GM23248 (cell line): ENCODE data around the gene TASOR. TPM values are rescaled to one million over a fixed set of nuclear protein-coding genes. Genes with fewer than 3 reads are reported as not detected.

ENCODE experiments used
- DNase-seq: peaks from one replicate; pipeline ENCODE4 v3.0.0-alpha.2; 2015
- H2AFZ ChIP-seq: fragments of 200-600 bp; sonication (generic); 2 replicates; pipeline ENCODE4 v1.6.1; 2016; ENCODE audit warnings: antibody characterized with exemption
- H3F3A ChIP-seq: fragments of 200-600 bp; sonication (generic); 2 replicates; pipeline ENCODE4 v1.6.1; 2016; ENCODE audit warnings: mild to moderate bottlenecking, antibody characterized with exemption, mixed run types; ENCODE audit not compliant: insufficient read depth
- H3K27ac ChIP-seq: fragments of 200-600 bp; sonication (generic); 2 replicates; pipeline ENCODE4 v1.5.1; 2016; ENCODE audit warnings: mild to moderate bottlenecking
- H3K27me3 ChIP-seq: fragments of 200-600 bp; sonication (generic); replicated peaks from 2 replicates; pipeline ENCODE4 v1.6.1; 2016; ENCODE audit warnings: mild to moderate bottlenecking; ENCODE audit not compliant: insufficient read depth
- H3K36me3 ChIP-seq: fragments of 200-600 bp; sonication (generic); 2 replicates; pipeline ENCODE4 v1.6.1; 2016; ENCODE audit warnings: low read depth, mild to moderate bottlenecking
- H3K4me1 ChIP-seq: fragments of 200-600 bp; sonication (generic); 2 replicates; pipeline ENCODE4 v1.6.1; 2016; ENCODE audit warnings: mild to moderate bottlenecking; ENCODE audit not compliant: insufficient read depth
- H3K4me2 ChIP-seq: fragments of 200-600 bp; sonication (generic); one replicate; pipeline ENCODE4 v1.6.1; 2016; ENCODE audit warnings: mild to moderate bottlenecking; ENCODE audit not compliant: unreplicated experiment
- H3K4me3 ChIP-seq: fragments of 200-600 bp; sonication (generic); 2 replicates; pipeline ENCODE4 v1.5.1; 2016; ENCODE audit warnings: mild to moderate bottlenecking
- H3K79me2 ChIP-seq: fragments of 200-600 bp; sonication (generic); 2 replicates; pipeline ENCODE4 v1.6.1; 2016; ENCODE audit warnings: mild to moderate bottlenecking; ENCODE audit not compliant: insufficient read depth
- H3K9ac ChIP-seq: fragments of 200-600 bp; sonication (generic); 2 replicates; pipeline ENCODE4 v1.6.1; 2016; ENCODE audit warnings: mild to moderate bottlenecking
- H3K9me2 ChIP-seq: fragments of 200-600 bp; sonication (generic); 2 replicates; pipeline ENCODE4 v1.6.1; 2016; ENCODE audit warnings: mixed run types, mild to moderate bottlenecking, moderate library complexity; ENCODE audit not compliant: insufficient read depth
- H3K9me3 ChIP-seq: fragments of 200-600 bp; sonication (generic); one replicate; pipeline ENCODE4 v1.6.1; 2017; ENCODE audit warnings: low read depth
- H4K20me1 ChIP-seq: fragments of 200-600 bp; sonication (generic); 2 replicates; pipeline ENCODE4 v1.6.0; 2016; ENCODE audit not compliant: insufficient read depth
- EZH2 ChIP-seq: fragments of 200-600 bp; sonication (generic); IDR thresholded peaks from 2 replicates; pipeline ENCODE4 v1.6.1; 2018; ENCODE audit warnings: antibody characterized with exemption, mild to moderate bottlenecking; ENCODE audit not compliant: insufficient read depth, poor library complexity, severe bottlenecking
- EZH2phosphoT487 ChIP-seq: fragments of 200-600 bp; sonication (generic); IDR thresholded peaks from 2 replicates; pipeline ENCODE4 v1.6.1; 2018; ENCODE audit warnings: antibody characterized with exemption, moderate library complexity, mild to moderate bottlenecking, low read depth; ENCODE audit not compliant: insufficient read depth
- WGBS, 2 experiments: methylation state at CpG; one replicate each; pipeline ENCODE4 v1.1.6; 2015 to 2017; ENCODE audit warnings: low lambda C conversion rate in 2 of 2, low coverage in 1 of 2; ENCODE audit errors: missing lambda C conversion rate in 2 of 2; 5-methylcytosine and 5-hydroxymethylcytosine counted together
- in situ Hi-C: fragments of 300-500 bp; cut with MboI; formaldehyde crosslinking; loops from 2 replicates; pipeline ENCODE4 v1.15.0; 2020
- polyA plus RNA-seq: library from polyadenylated mRNA; unstranded; fragments of >200 nt; fragmentation: Nextera tagmentation; extraction: Ambion mirVana; gene quantifications from 2 replicates; pipeline ENCODE4 v1.2.1, GENCODE V29; 2016
- total RNA-seq: library from RNA; depleted of rRNA; stranded (reverse); fragments of >200 nt; shearing (Covaris generic); gene quantifications from 2 replicates; pipeline ENCODE4 v1.2.3, GENCODE V29; 2014; rRNA removed

Gene TASOR, protein sequence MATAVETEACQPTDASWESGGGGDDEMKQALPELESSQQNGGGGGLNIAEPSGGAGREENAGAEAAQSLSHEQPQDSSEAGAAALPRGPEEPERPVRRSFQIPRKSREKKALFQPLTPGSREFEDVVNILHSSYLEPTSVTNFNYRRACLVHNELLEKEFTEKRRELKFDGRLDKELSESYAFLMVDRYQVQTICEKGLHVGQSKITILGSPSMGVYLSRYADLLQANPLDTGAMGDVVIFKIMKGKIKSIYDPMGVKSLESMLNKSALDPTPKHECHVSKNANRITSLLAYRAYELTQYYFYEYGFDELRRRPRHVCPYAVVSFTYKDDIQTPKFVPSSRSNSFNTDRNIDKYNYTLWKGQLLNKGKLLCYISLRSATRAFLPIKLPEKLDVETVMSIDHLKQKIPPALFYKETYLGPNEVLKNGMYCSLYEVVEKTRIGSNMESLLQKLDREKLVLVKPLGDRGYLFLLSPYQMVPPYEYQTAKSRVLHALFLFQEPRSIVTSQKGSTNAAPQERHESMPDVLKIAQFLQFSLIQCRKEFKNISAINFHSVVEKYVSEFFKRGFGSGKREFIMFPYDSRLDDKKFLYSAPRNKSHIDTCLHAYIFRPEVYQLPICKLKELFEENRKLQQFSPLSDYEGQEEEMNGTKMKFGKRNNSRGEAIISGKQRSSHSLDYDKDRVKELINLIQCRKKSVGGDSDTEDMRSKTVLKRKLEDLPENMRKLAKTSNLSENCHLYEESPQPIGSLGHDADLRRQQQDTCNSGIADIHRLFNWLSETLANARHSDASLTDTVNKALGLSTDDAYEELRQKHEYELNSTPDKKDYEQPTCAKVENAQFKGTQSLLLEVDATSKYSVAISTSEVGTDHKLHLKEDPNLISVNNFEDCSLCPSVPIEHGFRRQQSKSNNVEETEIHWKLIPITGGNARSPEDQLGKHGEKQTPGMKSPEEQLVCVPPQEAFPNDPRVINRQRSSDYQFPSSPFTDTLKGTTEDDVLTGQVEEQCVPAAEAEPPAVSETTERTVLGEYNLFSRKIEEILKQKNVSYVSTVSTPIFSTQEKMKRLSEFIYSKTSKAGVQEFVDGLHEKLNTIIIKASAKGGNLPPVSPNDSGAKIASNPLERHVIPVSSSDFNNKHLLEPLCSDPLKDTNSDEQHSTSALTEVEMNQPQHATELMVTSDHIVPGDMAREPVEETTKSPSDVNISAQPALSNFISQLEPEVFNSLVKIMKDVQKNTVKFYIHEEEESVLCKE (N-terminal part only)
- 56.8 and 57.2 TPM in 2 replicates for total RNA-seq
- polyA plus RNA-seq: 15.7 and 17.6 TPM in 2 replicates

DNA sequence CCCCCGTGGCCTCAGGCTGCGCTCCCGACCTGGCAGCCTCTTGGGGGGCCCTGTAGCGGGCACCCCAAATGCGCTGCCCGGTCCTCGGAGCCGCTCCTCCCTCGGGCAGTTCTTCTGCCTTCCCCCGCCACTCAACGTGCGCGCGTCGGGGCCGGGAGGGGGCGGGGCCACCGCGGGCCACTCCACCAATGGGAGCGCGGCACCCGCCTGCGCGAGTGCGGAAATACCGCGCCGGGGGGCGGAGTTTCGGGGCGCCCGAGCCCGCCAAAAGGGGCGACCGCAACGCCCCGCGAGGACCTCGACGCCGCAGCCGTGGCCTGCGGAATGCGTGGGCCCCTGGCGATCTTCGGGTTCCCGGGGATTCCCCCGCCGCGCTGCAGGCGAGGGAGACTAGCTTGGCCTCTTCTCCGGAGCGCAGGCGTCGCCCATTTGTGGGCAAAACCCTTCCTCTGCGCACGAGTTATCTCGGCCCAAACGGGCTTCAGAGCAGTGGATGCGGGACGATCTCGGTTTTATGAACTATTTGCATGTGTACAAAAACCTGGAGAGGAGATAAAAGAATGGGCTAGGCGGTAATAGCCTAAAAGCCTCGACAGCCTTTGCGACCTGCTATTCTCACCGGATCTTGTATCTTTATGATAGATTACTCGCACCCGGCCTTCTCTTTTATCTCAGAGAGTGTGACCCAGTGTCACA, at the start of gene TASOR:
Gene TASOR, minus strand, starts transcription at position 144 of the 696 bp plus-strand sequence. CDS start 259 bp downstream, outside the sequence.
- H3K4me3 ChIP-seq: peak within 1 kb of the TSS; percentile 80
- H3K9me2 ChIP-seq: no peaks in the 10 kb centered on the region
- no peak for TF ChIP-seq EZH2phosphoT487
- TF ChIP-seq EZH2: no peak
- no peaks in the 10 kb centered on the region; the same call in 1 of the 2 replicates for H3F3A ChIP-seq
- H3K79me2 ChIP-seq: peaks cover 42% of the 10 kb centered on the region
- peak within 1 kb of the TSS; percentile 92 for H3K9ac ChIP-seq
- H3K4me2 ChIP-seq: peak within 1 kb of the TSS; percentile 79
- H4K20me1 ChIP-seq: no peaks in the 10 kb centered on the region
- H3K27ac ChIP-seq: peak within 1 kb of the TSS; percentile 92
- H2AFZ ChIP-seq: peak within 1 kb of the TSS; percentile 95
- H3K36me3 ChIP-seq: no peaks in the 10 kb centered on the region
- 22 to 25% methylated on average over 53 to 54 of the region's 68 CpGs for WGBS, 2 experiments
- peaks cover 22% of the 10 kb centered on the region for H3K4me1 ChIP-seq
- DNase-seq: peak; percentile 92
- no peaks in the 10 kb centered on the region for H3K27me3 ChIP-seq
- H3K9me3 ChIP-seq: no peaks in the 10 kb centered on the region
- in situ Hi-C loops: no loop called here

DNA sequence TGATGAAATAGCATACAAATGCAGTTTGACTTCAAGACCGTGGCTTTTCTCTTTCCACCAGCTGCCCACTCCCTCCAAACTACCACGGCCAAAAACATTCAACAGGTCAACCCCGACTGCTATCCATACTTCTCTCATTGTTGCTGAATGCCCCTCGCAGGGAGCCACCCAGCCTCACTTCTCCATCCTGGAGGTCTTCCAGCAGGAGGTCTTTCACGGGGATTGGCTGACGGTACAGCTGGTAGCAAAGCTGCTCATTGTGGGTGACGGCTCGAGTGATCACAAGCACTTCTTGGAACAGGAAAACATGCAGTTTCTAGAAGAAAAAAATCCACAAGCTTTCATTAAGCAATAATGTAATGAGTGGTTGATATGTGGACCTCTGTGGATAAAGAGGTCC, 49.0 kb upstream of the TASOR start:
- Histone ChIP-seq H3K9me2 (no peaks in the 10 kb centered on the region), H3K79me2 (no peaks in the 10 kb centered on the region), H3K36me3 (no peaks in the 10 kb centered on the region), H3K27ac (no peak overlapping the region), H3K9me3 (no peaks in the 10 kb centered on the region), H3K9ac (no peak overlapping the region), H3K27me3 (no peaks in the 10 kb centered on the region), H3F3A (no peaks in the 10 kb centered on the region), H3K4me3 (no peak overlapping the region), H3K4me1 (no peaks in the 10 kb centered on the region), H3K4me2 (no peak overlapping the region), H2AFZ (no peak overlapping the region), H4K20me1 (no peaks in the 10 kb centered on the region)
- no peak for DNase-seq
- 91 to 93% methylated on average over 8 of the region's 8 CpGs for whole genome bisulfite sequencing, 2 experiments
- in situ Hi-C loops: no loop called here
- TF ChIP-seq EZH2: no peak
- TF ChIP-seq EZH2phosphoT487: no peak

DNA sequence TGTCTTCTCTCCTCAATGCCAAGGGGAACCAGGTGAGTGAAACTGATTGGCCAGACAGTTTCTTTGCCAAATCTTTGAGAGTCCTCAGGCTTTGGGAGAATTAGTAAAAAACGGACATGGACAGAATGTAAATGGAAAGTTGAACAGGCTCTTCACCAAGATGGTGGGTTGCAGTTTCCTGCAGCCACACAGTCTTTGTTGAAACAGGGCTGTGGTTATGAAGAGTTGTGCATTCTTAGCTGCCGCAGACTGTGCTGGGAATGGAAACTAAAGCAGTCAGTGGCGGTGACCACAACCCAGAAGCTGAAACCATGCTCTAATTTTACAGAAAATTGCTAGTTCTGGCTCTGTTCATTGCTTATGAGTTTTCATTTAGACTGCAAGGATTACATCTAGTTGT, 42.1 kb upstream of the TASOR start:
- Histone ChIP-seq H3K9me2 (no peaks in the 10 kb centered on the region), H3K79me2 (no peaks in the 10 kb centered on the region), H3F3A (no peaks in the 10 kb centered on the region), H3K4me2 (no peak overlapping the region), H3K36me3 (no peaks in the 10 kb centered on the region), H3K4me3 (no peak overlapping the region), H2AFZ (no peak overlapping the region), H3K27ac (no peak overlapping the region), H4K20me1 (no peaks in the 10 kb centered on the region), H3K9ac (no peak overlapping the region), H3K4me1 (no peaks in the 10 kb centered on the region), H3K9me3 (no peaks in the 10 kb centered on the region), H3K27me3 (no peaks in the 10 kb centered on the region)
- TF ChIP-seq EZH2 (no peak), EZH2phosphoT487 (no peak)
- 82 to 83% methylated on average over 3 of the region's 3 CpGs for WGBS, 2 experiments
- in situ Hi-C loops: no loop called here
- no peak for DNase-seq
